A549 (cell line): Measurements from ENCODE around the gene HCFC1R1.

Experiments used
- CTCF ChIP-seq: fragments of >200 bp; sonication (Bioruptor Twin); formaldehyde crosslinking; IDR thresholded peaks from 3 replicates; pipeline ENCODE4 v1.5.1; 2016
- JUNB ChIP-seq: fragments of >200 bp; sonication (Bioruptor Twin); formaldehyde crosslinking; IDR thresholded peaks from 2 replicates; pipeline ENCODE4 v1.6.1; 2016
- MAX ChIP-seq: IDR thresholded peaks from 2 replicates; pipeline ENCODE4 v1.6.1; 2012
- POLR2A ChIP-seq: IDR thresholded peaks from 2 replicates; pipeline ENCODE4 v1.6.1; 2012; ENCODE audit warnings: mild to moderate bottlenecking, low read length
- RAD21 ChIP-seq, 2 experiments: fragments of >200 bp in 1 of 2; sonication (Bioruptor Twin) in 1 of 2; formaldehyde crosslinking in 1 of 2; IDR thresholded peaks in 1 of 2; conservative IDR thresholded peaks in 1 of 2; 2 replicates in 1 of 2; 3 replicates in 1 of 2; pipeline ENCODE4 v1.6.1; 2012 to 2018; ENCODE audit warnings: inconsistent platforms in 1 of 2
- RCOR1 ChIP-seq: fragments of 150-350 bp; IDR thresholded peaks from 2 replicates; pipeline ENCODE4 v1.6.1; 2014; ENCODE audit warnings: antibody characterized with exemption, low read length, low read depth
- SMC3 ChIP-seq: fragments of >200 bp; sonication (Bioruptor Twin); formaldehyde crosslinking; IDR thresholded peaks from 3 replicates; pipeline ENCODE4 v1.6.1; 2018; ENCODE audit warnings: inconsistent platforms
- ZSCAN20 ChIP-seq: fragments of 250-450 bp; sonication (Bioruptor Pico); IDR thresholded peaks from 2 replicates; pipeline ENCODE4 v1.8.0; 2022; ENCODE audit warnings: mild to moderate bottlenecking, moderate library complexity

DNA sequence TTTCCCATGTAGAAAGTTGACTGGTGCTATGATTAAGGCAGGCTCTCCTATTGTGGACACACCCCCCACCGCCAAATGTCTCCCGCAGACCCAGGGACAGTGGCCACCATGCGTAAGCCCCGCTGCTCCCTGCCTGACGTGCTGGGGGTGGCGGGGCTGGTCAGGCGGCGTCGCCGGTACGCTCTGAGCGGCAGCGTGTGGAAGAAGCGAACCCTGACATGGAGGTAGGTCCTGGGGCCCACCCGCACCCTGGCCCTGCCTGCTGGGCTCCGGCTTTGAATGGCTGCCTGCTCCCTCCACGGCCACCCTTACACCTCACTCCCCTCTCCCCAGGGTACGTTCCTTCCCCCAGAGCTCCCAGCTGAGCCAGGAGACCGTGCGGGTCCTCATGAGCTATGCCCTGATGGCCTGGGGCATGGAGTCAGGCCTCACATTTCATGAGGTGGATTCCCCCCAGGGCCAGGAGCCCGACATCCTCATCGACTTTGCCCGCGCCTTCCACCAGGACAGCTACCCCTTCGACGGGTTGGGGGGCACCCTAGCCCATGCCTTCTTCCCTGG, 26.3 kb upstream of the HCFC1R1 start:
- no peak for TF ChIP-seq RAD21 (conservative IDR thresholded peaks at IDR 0.05 in 1 of 2, IDR thresholded peaks at IDR 0.05 in 1 of 2)
- TF ChIP-seq CTCF: no peak
- no peak for TF ChIP-seq SMC3
- TF ChIP-seq RCOR1: no peak
- TF ChIP-seq POLR2A: no peak
- no peak for TF ChIP-seq ZSCAN20 (CRISPR knock-in tag)
- no peak for TF ChIP-seq JUNB
- no peak for TF ChIP-seq MAX
